ENCODE results near the gene NME4.
"Not testable (repeated sequence)": the region's sequence is repeated elsewhere in the genome, so short reads cannot be mapped to it uniquely, and the experiment has no call there.

Gene NME4

DNA sequence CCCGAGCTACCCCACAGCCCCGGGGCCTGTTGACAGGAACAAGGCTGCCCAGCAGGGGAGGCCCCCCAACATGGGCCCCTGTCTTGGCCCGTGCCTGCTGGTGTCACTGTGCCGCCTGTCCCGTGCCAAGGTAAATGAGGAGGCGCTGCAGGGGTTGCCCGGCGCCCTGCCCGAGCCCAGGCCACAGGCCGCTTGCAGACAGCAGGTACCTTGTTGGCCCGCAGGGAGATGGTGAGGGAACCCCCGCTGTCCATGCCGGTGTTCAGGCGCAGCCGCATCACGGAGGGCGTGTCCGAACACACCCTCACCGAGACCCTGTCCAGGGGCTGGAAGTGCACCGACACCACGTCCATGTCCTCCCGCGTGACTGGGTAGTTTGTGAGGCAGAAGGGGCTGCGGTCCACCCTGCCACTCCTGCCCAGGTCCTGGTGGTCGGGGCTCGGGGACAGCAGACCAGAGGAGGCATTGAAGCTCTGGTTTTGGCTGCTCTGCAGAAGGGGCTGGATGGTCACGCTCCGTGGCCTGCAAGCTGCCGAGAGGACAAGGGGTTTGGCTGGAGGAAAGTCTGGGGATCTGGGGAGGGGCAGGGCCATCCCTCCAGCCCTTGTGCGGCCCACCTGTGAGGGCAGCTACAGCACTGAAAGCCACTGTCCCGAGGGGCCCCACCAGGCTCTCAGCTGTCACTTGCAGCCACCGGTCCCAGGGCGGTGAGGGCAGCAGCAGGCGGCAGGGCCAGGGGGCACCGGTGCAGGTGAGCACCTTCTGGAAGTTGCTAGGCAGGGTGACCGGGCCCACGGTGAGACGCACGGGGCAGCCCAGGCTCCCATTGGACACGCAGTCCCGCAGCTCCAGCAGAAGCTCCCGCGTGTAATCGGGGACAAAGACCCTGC lies 20.8 kb upstream of the NME4 start:
- in situ Hi-C loops (cut with MboI; ENCODE audit: low sequenced_read_pairs) = no loop called here

DNA sequence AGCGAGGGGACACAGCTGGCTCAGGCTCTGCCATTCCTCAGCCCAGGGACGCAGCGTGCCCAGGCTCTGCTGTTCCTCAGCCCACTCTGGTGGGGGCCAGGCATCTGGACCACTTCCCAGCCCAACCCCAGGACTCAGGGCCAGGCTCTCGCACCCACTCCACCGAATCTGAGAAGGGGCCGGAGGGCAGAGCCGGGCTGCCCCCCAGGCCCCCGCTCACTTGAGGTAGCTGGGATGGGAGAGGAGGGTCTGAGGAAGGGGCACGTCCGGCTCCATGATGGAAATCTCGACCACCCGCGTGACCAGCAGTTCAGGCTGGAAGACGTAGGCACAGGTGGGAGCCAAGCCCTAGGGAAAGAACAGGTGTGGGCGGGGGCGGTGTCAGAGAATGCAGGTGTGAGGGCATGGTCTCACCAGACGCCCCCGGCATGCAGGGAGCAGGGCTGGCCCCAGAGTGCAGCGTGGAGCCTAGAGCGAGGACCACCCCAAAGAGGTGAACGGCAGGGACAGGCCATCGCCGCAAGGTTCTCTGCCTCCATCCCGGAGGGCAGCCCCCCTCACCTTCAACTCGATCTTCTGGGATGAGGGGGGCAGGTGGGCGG lies 20.1 kb upstream of the NME4 start:
- in situ Hi-C loops (cut with MboI; ENCODE audit: low sequenced_read_pairs) = no loop called here

DNA sequence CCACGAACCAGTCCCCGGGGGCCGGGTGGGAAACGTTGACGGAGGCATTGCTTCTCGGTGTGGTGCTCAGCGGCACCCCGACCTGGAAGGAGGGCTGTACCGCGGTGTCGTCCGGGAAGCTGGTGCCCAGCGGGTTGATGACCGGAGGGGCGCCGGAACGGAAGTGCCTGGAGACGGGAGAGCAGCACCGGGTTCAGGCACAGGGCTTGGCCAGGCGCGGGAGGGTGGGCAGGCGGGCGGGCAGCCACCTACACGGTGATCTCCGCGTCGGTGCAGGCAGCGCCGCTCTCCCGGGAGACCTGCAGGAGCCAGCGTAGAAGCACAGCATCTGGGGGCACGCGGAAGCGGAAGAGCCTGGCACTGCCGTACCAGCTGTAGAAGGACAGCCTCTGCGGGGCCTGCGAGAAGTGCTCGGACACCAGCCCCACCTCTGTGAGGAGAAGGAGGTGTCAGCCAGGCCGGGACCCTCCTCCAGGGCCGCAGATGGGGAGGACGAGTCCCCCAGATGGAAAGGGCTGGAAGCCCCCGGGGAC lies 19.5 kb upstream of the NME4 start:
- in situ Hi-C loops (cut with MboI; ENCODE audit: low sequenced_read_pairs) = no loop called here

GRCh38 chr16:378113-378820 lies 18.7 kb upstream of the NME4 start:
- in situ Hi-C loops (cut with MboI; ENCODE audit: low sequenced_read_pairs) = not testable (repeated sequence)

- in situ Hi-C loops (cut with MboI; ENCODE audit: low sequenced_read_pairs) = no loop called here
Observed at GRCh38 chr16:378821-379182, 18.2 kb upstream of the NME4 start.

DNA sequence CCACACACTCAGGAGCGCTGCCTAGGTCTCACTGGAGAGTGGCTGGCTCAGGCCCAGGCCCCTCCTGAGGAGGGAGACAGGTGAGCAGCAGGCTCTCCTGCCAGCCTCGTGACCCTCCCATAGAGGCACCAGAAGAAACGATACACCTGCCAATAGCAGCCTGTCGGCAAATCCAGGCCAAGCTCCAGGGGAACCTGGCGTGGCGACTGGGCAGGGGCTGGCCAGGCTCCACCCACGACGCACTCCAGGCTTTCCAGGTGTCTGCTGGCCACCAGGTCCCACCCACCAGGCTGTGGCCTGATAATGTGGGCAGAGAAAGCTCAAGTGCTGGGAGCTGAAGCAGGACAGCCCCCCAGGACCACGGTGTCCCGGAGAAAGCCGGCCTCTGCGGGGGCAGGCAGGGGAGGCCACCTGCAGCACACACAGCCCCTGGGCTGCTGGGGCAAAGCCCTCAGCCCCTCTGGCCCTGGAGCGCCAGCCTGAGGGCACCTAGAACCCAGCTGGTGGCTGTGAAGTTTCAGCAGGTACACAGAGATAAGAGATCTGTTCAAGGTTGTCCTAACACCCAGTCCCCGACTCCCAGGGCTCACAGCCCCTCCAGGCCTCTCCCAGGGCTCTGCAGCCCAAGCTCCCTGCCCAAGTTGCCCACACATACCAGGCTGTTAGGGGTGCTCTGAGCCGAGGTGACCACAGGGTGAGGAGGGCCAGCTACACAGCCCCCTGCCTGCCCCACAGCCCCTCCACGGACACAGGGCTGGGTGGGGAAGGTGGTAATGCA lies 17.6 kb upstream of the NME4 start:
- in situ Hi-C loops (cut with MboI; ENCODE audit: low sequenced_read_pairs) = no loop called here

- in situ Hi-C loops (cut with MboI; ENCODE audit: low sequenced_read_pairs) = no loop called here
Observed at GRCh38 chr16:379961-380761, 16.8 kb upstream of the NME4 start.

DNA sequence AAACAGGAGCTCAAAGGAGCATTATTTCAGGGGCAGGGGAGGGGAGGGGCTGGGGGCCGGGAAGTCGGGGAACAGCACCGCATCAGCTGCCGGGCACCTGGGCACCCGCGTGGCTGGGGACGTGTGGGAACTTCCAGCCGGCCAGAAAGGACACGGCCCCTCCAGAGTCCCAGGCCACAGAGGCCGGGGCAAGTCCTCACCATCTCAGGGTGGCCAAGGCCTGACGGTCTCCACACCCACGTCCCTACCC lies 16.3 kb upstream of the NME4 start:
- in situ Hi-C loops (cut with MboI; ENCODE audit: low sequenced_read_pairs) = no loop called here

DNA sequence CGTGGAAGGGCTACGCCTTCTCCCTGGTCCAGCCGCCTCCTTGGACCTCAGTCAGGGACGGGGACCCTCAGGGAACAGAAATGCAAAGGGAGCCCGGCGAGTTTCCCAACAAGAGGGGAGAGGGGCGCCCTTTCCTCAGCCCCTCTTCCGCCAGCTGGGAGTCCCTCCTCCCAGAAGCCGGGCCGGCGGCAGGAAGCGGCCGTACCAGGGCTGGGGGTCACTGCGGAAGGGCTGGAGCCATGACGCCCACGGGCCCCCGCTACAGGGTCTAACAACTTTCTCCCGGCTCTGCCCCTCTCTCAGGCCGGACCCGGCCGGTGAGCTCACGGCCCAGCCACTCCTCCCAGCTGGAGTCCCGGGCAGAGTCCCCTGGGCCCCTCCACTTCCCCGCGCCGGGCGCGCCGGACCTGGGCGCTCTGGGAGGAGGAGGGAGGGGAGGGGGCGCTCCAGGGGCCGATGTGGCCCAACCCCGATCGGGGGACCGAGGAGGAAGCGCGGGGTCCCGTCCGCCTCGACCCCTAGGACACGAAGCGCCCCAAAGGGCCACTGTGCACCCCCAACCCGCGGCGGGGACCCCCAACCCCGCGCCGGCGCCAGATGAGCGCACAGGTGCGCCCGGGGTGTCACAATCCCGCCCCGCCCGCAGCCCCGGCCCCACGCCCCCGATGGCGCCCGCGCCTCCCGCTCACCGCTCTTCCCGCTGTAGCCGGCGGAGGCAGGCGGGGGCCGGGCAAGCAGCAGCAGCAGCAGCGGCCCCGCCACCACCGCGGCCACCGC lies 15.8 kb upstream of the NME4 start:
- in situ Hi-C loops (cut with MboI; ENCODE audit: low sequenced_read_pairs) = no loop called here

- in situ Hi-C loops (cut with MboI; ENCODE audit: low sequenced_read_pairs) = no loop called here
Observed at GRCh38 chr16:381789-382717, 14.9 kb upstream of the NME4 start, which contains the start of gene PGAP6. PGAP6 (minus strand) TSS chr16:381978; CDS start chr16:381821, 157 bp downstream.

DNA sequence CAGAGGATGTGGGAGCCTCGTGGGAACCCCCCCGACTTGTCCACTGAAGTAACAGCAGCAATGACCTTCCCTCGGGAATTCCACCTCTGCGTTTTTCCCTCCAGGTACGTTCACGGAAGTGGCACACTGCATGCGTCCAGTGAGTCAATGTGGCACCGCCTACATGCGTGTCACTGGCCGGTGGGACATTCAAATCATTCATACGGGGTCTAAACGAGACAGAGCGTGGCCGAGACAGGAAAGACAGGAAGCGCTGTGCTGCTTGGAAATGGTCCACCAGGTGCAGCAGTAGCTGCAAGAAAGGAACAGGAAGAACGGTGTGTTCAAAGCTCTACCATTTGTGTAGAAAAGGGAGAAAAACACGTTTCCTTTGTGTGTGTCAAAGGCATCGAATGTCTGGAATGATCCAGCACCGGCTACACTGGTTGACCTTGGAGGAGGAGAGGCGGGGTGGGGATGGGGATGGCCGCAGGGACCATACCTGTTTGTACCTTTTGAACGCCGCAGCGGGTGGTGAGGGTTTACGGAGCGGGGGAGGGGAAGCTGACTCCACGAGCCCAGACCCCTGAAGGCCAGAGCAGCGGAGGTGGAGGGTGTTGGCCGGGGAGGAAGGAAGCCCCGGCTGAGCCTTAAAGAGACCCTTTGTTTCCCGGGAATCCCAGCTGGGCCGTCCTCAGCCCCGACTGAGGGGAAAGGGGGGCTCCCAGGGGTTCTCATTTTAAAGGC lies 13.5 kb upstream of the NME4 start:
- in situ Hi-C loops (cut with MboI; ENCODE audit: low sequenced_read_pairs) = no loop called here

GRCh38 chr16:386641-387156 lies 10.3 kb upstream of the NME4 start:
- in situ Hi-C loops (cut with MboI; ENCODE audit: low sequenced_read_pairs) = no loop called here

GRCh38 chr16:387761-388666 lies 9.0 kb upstream of the NME4 start:
- in situ Hi-C loops (cut with MboI; ENCODE audit: low sequenced_read_pairs) = not testable (repeated sequence)

GRCh38 chr16:389352-389751 lies 7.6 kb upstream of the NME4 start:
- in situ Hi-C loops (cut with MboI; ENCODE audit: low sequenced_read_pairs) = no loop called here

- in situ Hi-C loops (cut with MboI; ENCODE audit: low sequenced_read_pairs) = loop anchor here (10.0 kb wide), 1 partner anchor 273 kb away; the partner anchor contains the start of gene RHOT2
Observed at GRCh38 chr16:391885-392335, 5.1 kb upstream of the NME4 start.

DNA sequence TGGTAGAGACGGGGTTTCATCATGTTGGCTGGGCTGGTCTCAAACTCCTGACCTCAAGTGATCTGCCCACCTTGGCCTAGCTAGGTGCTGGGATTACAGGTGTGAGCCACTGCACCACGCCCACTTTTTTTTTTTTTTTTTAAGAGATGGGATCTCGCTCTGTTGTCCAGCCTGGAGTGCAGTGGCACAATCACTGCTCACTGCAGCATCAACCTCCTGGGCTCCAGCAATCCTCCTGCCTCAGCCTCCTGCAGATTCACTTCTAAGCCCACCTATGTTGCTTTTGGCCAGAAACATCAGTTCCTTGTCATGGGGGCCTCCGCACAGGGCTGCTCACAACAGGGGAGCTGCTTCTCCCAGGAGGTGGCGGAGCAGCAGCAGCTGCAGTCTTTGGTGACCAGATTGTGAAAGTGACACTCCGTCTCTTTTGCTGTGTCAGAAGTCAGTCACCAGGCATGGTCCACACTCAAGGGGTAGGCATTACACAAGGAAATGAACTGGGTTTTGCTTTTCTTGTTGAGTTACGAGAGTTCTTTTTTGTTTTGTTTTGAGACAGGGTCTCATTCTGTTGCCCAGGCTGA lies 4.5 kb upstream of the NME4 start:
- in situ Hi-C loops (cut with MboI; ENCODE audit: low sequenced_read_pairs) = loop anchor here (10.0 kb wide), 1 partner anchor 272 kb away; the partner anchor contains the start of gene RHOT2
